Stimulated activated CD8-positive, alpha-beta memory T cell treated with anti-CD3 and anti-CD28 coated beads, Interleukin-7, amount 100 ng/mL, for 48 hours (primary cell): ENCODE data around the gene MAML1.
"Not testable (repeated sequence)": the region's sequence is repeated elsewhere in the genome, so short reads cannot be mapped to it uniquely, and the experiment has no call there.

Source experiments
- DNase-seq, 2 donors: peaks; one replicate each; pipeline ENCODE4 v3.0.0-alpha.2; 2020; ENCODE audit warnings: low read depth in 1 of 2; ENCODE audit errors: extremely low read depth in 1 of 2

Gene MAML1

DNA sequence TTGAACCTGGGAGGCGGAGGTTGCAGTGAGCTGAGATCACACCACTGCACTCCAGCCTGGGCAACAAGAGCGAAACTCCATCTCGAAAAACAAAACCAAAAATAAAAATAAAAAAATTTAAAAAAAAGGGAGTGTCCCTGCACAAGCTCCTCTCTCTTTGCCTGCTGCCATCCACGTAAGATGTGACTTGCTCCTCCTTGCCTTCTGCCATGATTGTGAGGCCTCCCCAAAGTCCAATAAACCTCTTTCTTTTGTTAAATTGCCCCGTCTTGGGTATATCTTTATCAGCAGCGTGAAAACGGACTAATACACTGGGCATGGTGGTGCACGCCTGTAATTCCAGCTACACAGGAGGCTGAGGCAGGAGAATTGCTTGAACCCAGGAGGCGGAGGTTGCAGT is 56.7 kb downstream of the MAML1 start:
- not testable (repeated sequence) for DNase-seq

DNA sequence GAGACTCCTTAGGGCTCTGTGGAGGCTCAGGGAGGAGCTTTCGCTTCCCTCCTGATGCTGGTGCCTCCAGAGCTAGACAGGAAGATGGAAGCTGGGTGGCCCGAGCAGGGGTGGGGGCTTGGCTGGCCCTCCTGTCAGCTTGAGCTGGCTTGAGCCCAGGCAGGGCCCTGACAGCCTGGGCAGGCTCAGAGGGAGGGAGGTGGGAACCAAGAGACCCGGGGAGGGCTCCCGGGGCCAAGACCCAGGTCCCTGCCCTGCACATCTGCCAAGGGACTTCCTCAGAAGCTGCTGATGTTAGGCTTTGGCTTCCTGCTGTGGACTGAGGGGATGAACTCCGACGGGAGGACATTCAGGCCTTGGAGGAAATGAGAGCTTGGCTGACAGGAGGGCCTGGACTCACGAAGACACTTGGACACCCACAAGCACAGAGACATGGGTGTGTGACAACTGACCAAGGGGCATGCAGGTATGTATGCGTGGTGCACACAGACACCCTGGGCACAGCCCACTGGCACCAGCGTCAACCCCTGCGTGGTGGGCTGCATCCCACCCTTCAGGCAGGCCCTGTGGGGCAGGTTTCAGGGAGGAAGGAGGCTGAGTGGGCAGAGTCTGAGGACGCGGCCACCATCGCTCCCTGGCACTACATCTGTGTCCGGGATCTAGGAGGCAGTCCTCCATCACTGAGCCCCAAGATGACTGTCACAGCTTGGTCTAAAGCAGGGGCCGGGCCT is 59.4 kb downstream of the MAML1 start:
- no peak for DNase-seq

DNA sequence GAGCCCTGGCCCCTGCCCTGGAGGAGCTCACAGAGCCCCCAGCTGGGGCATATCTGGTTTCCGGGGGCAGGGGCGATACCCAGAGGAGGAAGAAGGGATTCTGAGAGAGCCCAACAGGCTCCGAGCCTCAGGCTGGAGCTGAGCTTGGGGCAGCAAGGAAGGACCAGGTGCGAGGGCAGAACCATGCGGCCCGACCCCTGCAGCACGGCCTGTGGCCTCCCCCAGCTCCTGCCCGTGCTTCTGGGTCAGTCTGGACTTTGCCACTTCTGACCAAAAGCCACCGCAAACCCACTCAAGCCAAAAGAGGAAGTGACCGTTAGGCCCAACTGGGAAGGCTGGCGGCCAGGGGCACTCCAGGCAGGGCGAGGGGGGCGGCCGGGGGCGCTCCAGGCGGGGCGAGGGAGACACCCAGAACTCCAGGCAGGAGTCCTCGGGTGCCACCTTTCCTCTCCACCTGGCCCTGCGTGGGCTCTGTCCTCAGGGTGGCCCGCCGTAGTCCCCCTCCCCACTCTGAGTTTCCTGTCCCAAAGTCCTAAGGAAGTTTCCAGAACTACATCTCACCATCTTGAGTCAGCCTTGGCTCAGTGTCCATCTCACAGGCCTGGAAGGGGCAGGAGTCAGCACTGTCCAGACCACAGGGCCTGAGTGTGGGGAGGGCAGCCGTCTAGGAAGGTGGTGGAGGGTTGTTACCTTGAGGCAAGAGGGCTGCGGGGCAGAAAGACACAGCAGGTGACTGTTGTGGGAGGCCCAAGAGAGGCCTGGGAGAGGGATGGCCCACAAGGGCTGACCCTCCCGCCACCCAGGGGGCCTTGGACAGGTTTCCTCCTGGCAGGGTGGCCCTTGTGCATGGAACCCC is 60.2 kb downstream of the MAML1 start:
- no peak for DNase-seq

GRCh38 chr5:179793468-179794139 is 61.0 kb downstream of the MAML1 start, which contains the start of gene LTC4S:
Gene LTC4S (plus strand): TSS chr5:179793986. CDS start chr5:179794081, 95 bp downstream.
- DNase-seq = no peak

DNA sequence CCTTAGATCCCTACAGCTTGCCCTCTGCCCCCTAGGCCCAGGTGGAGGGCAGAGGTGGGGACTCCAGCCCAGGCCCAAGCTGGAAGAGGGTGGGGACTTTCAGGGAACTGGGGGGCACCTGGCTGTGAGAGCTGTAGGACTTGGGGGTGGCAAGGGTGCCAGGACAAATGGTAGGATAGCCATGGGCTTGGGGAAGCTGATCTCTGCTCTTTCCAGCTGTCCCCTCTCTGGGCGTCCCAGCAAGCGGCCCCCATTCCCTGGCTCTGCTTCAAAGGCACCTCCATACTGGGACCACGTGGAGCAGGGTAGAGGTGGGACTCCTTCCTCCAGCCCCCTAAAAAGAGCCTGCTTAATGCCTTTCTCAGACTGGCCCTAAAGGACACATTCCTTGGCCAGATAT is 61.5 kb downstream of the MAML1 start:
- DNase-seq = no peak

GRCh38 chr5:179794575-179794974 is 62.0 kb downstream of the MAML1 start:
- DNase-seq = no peak

DNA sequence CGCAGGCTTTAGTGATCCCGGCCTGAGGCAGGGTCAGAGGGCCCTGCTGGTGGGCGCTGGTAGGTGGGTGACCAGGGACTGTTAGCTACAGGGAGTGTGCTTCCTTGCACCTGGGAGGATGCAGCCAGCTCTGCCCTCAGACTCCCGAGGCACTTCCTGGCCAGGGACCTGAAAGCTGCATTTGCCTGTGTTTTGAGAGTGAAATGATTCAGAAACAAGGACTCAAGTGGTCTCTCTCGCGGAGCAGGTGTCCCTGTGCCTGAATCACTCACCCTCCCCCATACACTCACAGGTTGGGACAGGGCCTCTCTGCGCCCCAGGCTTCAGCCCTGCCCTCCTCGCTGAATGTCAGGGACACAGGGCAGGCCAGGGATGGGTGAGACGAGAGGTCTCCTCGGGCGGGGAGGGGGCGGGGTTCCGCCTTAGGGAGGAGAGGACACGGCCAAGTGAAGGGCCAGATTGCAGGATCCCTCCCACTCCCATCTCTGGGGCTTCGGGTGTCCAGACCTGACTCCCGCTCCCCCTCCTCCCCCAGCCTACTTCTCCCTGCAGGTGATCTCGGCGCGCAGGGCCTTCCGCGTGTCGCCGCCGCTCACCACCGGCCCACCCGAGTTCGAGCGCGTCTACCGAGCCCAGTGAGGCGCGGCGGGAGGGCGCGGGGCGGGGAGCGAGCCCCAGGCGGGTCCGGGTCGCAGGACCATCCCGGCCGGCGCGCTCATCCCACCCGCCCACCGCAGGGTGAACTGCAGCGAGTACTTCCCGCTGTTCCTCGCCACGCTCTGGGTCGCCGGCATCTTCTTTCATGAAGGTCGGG is 62.6 kb downstream of the MAML1 start:
- no peak for DNase-seq

- peak; percentile 45 to 50 for DNase-seq
Observed at GRCh38 chr5:179795863-179796833, 63.5 kb downstream of the MAML1 start.

- no peak for DNase-seq
Observed at GRCh38 chr5:179796877-179797608, 64.4 kb downstream of the MAML1 start.

DNA sequence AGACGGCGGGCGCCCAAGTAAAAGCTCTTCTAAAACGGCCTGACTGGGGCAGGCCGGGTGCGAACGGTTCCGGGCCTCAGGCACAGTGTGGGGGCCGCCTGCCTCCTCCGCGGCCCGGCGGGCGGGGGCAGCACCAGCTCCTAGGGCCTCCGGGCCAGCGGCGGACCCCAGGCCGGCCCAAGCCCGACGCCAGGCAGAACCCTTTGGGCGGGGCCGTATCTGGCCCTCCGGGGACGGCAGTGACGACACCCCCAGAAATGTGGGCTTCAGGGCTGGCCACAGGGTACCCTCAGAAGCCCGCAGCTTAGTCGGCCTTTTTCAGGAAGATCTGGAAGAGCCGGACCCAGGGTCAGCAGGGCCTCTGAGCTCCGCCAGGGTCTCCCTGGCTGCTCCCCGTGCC is 65.1 kb downstream of the MAML1 start:
- DNase-seq = no peak

- no peak for DNase-seq
Observed at GRCh38 chr5:179798144-179798770, 65.6 kb downstream of the MAML1 start.

GRCh38 chr5:179798771-179799643 is 66.4 kb downstream of the MAML1 start:
- DNase-seq = no peak

GRCh38 chr5:179799644-179799973 is 67.0 kb downstream of the MAML1 start:
- no peak for DNase-seq

DNA sequence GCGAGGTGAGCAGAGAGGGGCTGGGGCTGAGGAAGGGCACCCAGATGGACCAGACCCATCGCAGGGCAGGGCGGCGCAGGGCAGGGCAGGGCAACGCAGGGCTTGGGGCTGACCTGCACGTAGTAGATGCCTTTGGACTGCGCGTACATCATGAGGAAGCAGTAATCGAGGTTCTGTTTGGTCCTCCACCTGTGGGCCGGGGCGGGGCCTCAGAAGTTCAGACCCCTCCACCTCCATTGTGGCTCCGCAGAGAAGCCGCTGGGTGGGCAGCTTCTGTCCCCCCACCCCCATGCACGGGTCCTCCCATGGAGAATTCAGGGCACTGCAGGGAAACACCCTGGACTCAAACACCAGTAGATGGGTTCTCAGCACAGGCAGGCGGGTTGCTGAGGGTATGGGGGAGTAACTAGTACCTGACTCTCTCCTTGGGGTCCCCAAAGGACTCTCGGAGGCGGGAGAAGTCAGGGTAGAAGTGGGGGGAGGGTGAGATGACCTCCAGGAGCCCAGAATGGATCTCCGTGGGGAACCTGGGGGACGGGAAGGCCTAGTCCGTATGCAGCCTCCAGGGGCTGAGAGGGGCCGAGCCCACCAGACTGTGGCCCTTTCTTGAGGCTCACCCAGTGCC is 67.6 kb downstream of the MAML1 start:
- DNase-seq = no peak

DNA sequence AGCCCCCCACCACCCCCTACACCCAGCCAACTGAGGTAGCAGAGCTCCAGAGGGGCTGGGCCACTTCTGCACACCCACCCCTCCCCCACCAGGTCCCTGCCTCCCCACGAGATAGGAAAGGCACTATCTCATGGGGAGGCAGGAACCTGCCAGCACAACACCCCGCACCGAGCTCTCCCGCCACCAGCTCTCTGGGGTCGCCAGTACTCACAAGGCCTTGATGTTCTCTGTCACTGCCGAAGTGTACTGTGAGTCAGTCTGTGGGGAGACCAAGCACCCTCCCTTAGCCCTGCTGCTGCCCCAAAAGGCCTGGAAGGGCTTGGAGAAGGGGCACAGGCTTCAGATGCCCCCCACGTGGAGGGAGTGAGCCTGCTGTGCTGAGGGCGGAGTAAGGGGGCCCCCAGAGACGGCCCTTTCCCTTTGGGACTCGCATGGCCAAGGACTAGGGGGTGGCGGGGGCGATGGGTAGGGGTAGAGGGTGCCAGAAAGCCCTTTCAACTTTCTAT is 68.1 kb downstream of the MAML1 start:
- no peak for DNase-seq

GRCh38 chr5:179801304-179802206 is 68.9 kb downstream of the MAML1 start:
- DNase-seq = peak in 1 of 2 donors; percentile 78
